CD14-positive monocyte (primary cell): ENCODE results near the gene AAMP. TPM values are rescaled to one million over a fixed set of nuclear protein-coding genes. Genes with fewer than 3 reads are reported as not detected.

Experiments used
- DNase-seq, 3 donors: peaks; one replicate each; pipeline ENCODE4 v3.0.0-alpha.2; 2011 to 2022
- H2AFZ ChIP-seq: 2 replicates; pipeline ENCODE4 v1.6.0; 2012; ENCODE audit warnings: mild to moderate bottlenecking, low read depth, low read length, inconsistent platforms; ENCODE audit not compliant: insufficient read depth, poor library complexity, severe bottlenecking
- H3K27ac ChIP-seq, 2 donors: 1 replicate in 1 of 2; 2 replicates in 1 of 2; pipeline ENCODE4 v1.5.1; 2012 to 2013; ENCODE audit warnings: low read length in 2 of 2, control low read depth in 1 of 2, inconsistent platforms in 1 of 2, low read depth in 1 of 2, mild to moderate bottlenecking in 1 of 2
- H3K27me3 ChIP-seq, 2 donors: one replicate each; pipeline versions ENCODE4 v1.6.0 to v1.6.1; 2011 to 2013; ENCODE audit warnings: low read length in 2 of 2; ENCODE audit not compliant: control insufficient read depth in 2 of 2, insufficient read depth in 2 of 2
- H3K36me3 ChIP-seq, 2 donors: replicated peaks in 1 of 2; 1 replicate in 1 of 2; 2 replicates in 1 of 2; pipeline versions ENCODE4 v1.5.1 to v1.6.1; 2012 to 2013; ENCODE audit warnings: low read length in 2 of 2, control low read depth in 1 of 2, inconsistent platforms in 1 of 2, mild to moderate bottlenecking in 1 of 2; ENCODE audit not compliant: insufficient read depth in 2 of 2, control insufficient read depth in 1 of 2
- H3K4me1 ChIP-seq, 2 donors: 1 replicate in 1 of 2; 2 replicates in 1 of 2; pipeline versions ENCODE4 v1.5.1 to v1.6.1; 2012 to 2013; ENCODE audit warnings: low read length in 2 of 2, control low read depth in 1 of 2, inconsistent platforms in 1 of 2, mild to moderate bottlenecking in 1 of 2, moderate library complexity in 1 of 2; ENCODE audit not compliant: insufficient read depth in 2 of 2, control insufficient read depth in 1 of 2
- H3K4me2 ChIP-seq: replicated peaks from 2 replicates; pipeline ENCODE3; 2012; ENCODE audit warnings: low read length, moderate library complexity, mild to moderate bottlenecking; ENCODE audit not compliant: poor library complexity, severe bottlenecking; ENCODE audit errors: extremely low read depth
- H3K4me3 ChIP-seq, 3 experiments: fragments of 200-600 bp in 1 of 3; sonication (generic) in 1 of 3; replicated peaks in 1 of 3; 1 replicate in 2 of 3; 2 replicates in 1 of 3; pipeline ENCODE4 v1.5.1; 2011 to 2013; ENCODE audit warnings: low read length in 3 of 3, mild to moderate bottlenecking in 3 of 3, control low read depth in 2 of 3, low read depth in 2 of 3, inconsistent platforms in 1 of 3, moderate library complexity in 1 of 3
- H3K79me2 ChIP-seq: 2 replicates; pipeline ENCODE4 v1.6.0; 2012; ENCODE audit warnings: mild to moderate bottlenecking, control low read depth, inconsistent platforms, low read length, moderate library complexity; ENCODE audit not compliant: insufficient read depth
- H3K9ac ChIP-seq: 2 replicates; pipeline ENCODE4 v1.6.0; 2017; ENCODE audit warnings: low read length, mild to moderate bottlenecking; ENCODE audit not compliant: insufficient read depth, poor library complexity, severe bottlenecking
- H3K9me3 ChIP-seq, 2 donors: replicated peaks in 1 of 2; 1 replicate in 1 of 2; 2 replicates in 1 of 2; pipeline versions ENCODE4 v1.5.1 to v1.6.1; 2012 to 2013; ENCODE audit warnings: low read length in 2 of 2, control low read depth in 1 of 2; ENCODE audit not compliant: control insufficient read depth in 1 of 2, insufficient read depth in 1 of 2
- H4K20me1 ChIP-seq: 2 replicates; pipeline ENCODE4 v1.6.0; 2012; ENCODE audit warnings: mild to moderate bottlenecking, low read length, control low read depth, moderate library complexity; ENCODE audit not compliant: insufficient read depth
- H3K27ac Mint-ChIP-seq, 7 donors: one replicate each; pipeline ENCODE4 v1.8.0; 2020; ENCODE audit warnings: mild to moderate bottlenecking in 7 of 7, mixed read lengths in 7 of 7, moderate library complexity in 6 of 7, inconsistent platforms in 2 of 7
- H3K27me3 Mint-ChIP-seq, 3 donors: one replicate each; pipeline ENCODE4 v1.8.0; 2021 to 2022; ENCODE audit warnings: low read depth in 3 of 3, mild to moderate bottlenecking in 3 of 3, mixed read lengths in 3 of 3, moderate library complexity in 3 of 3, inconsistent platforms in 1 of 3
- H3K36me3 Mint-ChIP-seq, 2 donors: one replicate each; pipeline ENCODE4 v1.8.0; 2020; ENCODE audit warnings: mixed read lengths in 2 of 2, inconsistent platforms in 1 of 2, mild to moderate bottlenecking in 1 of 2
- H3K4me1 Mint-ChIP-seq: one replicate; pipeline ENCODE4 v1.8.0; 2020; ENCODE audit warnings: mild to moderate bottlenecking, mixed read lengths
- H3K4me3 Mint-ChIP-seq, 2 donors: one replicate each; pipeline ENCODE4 v1.8.0; 2020; ENCODE audit warnings: mild to moderate bottlenecking in 2 of 2, mixed read lengths in 2 of 2, moderate library complexity in 1 of 2
- H3K9me3 Mint-ChIP-seq, 7 donors: one replicate each; pipeline ENCODE4 v1.8.0; 2020 to 2022; ENCODE audit warnings: mixed read lengths in 7 of 7, mild to moderate bottlenecking in 6 of 7, moderate library complexity in 6 of 7, inconsistent platforms in 2 of 7
- CTCF ChIP-seq: fragments of 200-600 bp; IDR thresholded peaks from one replicate; pipeline ENCODE4 v1.8.0; 2022; ENCODE audit warnings: antibody characterized with exemption, mild to moderate bottlenecking
- WGBS: methylation state at CpG from one replicate; pipeline ENCODE4 v1.1.5; 2013; ENCODE audit warnings: missing lambda C conversion rate; ENCODE audit not compliant: insufficient coverage; 5-methylcytosine and 5-hydroxymethylcytosine counted together
- intact Hi-C, 2 donors: fragments of 100-400 bp; cut with micrococcal nuclease; formaldehyde crosslinking; loops; one replicate each; pipeline versions ENCODE4 v1.15.0 to v1.15.1; 2023
- polyA plus RNA-seq, 3 donors: library from polyadenylated mRNA; depleted of rRNA in 1 of 3; unstranded in 2 of 3; stranded (reverse) in 1 of 3; fragments of 300-500 nt in 2 of 3; fragments of >200 nt in 1 of 3; fragmentation: Illumina TruSeq in 2 of 3; gene quantifications; 1 replicate in 2 of 3; 2 replicates in 1 of 3; pipeline ENCODE4 v1.2.3, GENCODE V29; 2012 to 2021

Gene AAMP
- polyA plus RNA-seq, 3 donors = 90.8 to 108 (median 98.7) TPM

DNA sequence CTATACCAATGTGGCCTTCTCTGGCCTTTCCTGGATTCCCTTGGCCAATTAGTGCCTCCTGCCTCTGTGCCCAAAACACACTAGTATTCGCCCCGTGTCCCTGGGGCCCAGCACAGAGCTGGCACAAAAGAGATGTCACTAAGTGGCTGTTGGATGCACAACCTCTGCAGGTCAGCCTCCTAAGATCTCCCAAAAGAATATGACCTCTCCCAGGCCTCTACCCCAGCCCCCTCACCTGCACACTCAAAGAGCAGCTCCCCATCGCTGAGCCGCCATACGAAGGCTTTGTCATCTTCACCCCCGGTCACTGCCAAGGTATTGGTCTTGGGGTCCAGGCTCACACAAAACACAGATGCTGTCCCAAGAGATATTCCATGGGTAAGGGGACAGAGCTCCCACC, 2.7 kb downstream of the AAMP start:
- 95% methylated on average over 6 of the region's 6 CpGs for WGBS
- Mint-ChIP-seq H3K27me3 (peaks cover 0 to 3% (median 0%) of the 10 kb centered on the region in 3 donors), H3K36me3 (peaks cover 39 to 55% of the 10 kb centered on the region in 2 donors), H3K4me1 (peaks cover 68% of the 10 kb centered on the region), H3K4me3 (no peak overlapping the region), H3K9me3 (no peaks in the 10 kb centered on the region), H3K27ac (peak overlapping the region in 3 of 7 donors; percentile 53 to 71 (median 55))
- Histone ChIP-seq H2AFZ (no peak overlapping the region), H3K79me2 (peaks cover 96% of the 10 kb centered on the region), H4K20me1 (peaks cover 74% of the 10 kb centered on the region), H3K4me1 (peaks cover 53 to 59% of the 10 kb centered on the region in 2 donors), H3K4me3 (no peak overlapping the region), H3K9ac (no peak overlapping the region), H3K36me3 (peaks cover 49 to 56% of the 10 kb centered on the region in 2 donors), H3K9me3 (no peaks in the 10 kb centered on the region), H3K27me3 (no peaks in the 10 kb centered on the region), H3K4me2 (no peak overlapping the region), H3K27ac (no peak overlapping the region)
- intact Hi-C loops = no loop called here
- TF ChIP-seq CTCF = no peak
- no peak for DNase-seq

GRCh38 chr2:218266316-218266979, 3.5 kb downstream of the AAMP start:
- Mint-ChIP-seq H3K27ac (peak overlapping the region in 3 of 7 donors; percentile 47 to 88 (median 55)), H3K4me3 (no peak overlapping the region), H3K36me3 (peaks cover 39 to 55% of the 10 kb centered on the region in 2 donors), H3K9me3 (no peaks in the 10 kb centered on the region), H3K4me1 (peaks cover 68% of the 10 kb centered on the region), H3K27me3 (no peaks in the 10 kb centered on the region)
- H3K9ac ChIP-seq = no peak overlapping the region
- H3K36me3 ChIP-seq = peaks cover 49 to 56% of the 10 kb centered on the region in 2 donors
- H3K4me3 ChIP-seq = no peak overlapping the region
- no peaks in the 10 kb centered on the region for H3K27me3 ChIP-seq
- H3K9me3 ChIP-seq = no peaks in the 10 kb centered on the region
- H3K79me2 ChIP-seq = peaks cover 96% of the 10 kb centered on the region
- intact Hi-C loops = no loop called here
- H3K4me1 ChIP-seq = peaks cover 53 to 60% of the 10 kb centered on the region in 2 donors
- WGBS = 96% methylated on average over 13 of the region's 15 CpGs
- H3K27ac ChIP-seq = peak overlapping the region in 1 of 2 donors; percentile 93
- DNase-seq = peak in 1 of 3 donors; percentile 5
- no peak overlapping the region for H3K4me2 ChIP-seq
- no peak overlapping the region for H2AFZ ChIP-seq
- no peak for TF ChIP-seq CTCF
- peaks cover 77% of the 10 kb centered on the region for H4K20me1 ChIP-seq
